Measurements from ENCODE around the gene THY1. TPM values are rescaled to one million over a fixed set of nuclear protein-coding genes. Genes with fewer than 3 reads are reported as not detected.

THY1 gene
- total RNA-seq, 3 donors from 2014 or later = 2.8 to 32.5 (median 28.3) TPM

DNA sequence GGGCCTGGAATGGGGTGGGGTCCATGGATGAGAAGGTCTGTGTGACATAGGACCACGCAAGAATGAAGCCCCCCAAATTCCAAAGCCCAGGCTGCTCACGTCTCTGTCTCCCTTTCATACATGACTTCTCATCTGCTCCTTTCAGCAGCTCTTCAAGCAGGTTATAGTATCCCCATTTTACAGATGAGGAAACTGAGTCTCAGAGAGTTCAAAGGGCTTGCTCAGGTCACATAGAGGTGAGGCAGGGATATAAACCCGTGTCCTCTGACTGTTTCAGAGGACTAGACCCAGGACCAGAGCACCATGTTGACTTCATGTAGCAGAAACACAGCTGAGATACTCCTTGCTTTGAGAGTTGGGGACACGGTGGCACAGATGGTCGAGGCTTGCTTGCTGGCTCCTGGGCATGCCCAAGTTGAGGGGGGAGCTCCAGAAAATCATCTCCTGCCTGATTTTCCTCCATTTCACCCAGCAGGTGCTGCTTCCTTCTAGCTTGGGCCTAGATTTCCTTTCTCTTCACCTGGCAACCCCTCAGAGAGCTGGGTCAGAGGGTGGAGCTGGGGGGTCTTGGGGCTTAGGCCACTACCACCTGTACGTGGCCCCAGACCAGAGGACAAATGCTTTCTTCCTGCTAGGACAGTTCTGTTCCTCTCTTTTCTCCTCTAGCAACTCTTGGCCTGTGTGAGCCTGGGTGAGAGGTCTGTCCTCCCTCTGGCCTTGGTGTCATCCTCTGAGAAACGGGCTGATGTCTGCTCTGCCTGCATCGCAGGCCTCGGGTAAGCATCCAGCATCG, 24.1 kb upstream of the THY1 start:
- H3K9me3 ChIP-seq = no peaks in the 10 kb centered on the region
- ATAC-seq (no peak), DNase-seq (no peak)
- no peaks in the 10 kb centered on the region for H3K36me3 ChIP-seq (ENCODE audit: low read depth)
- TF ChIP-seq CTCF (IDR thresholded peaks at IDR 0.05) = no peak
- intact Hi-C loops (cut with DNase I, micrococcal nuclease) = no loop called here
- no peak overlapping the region for H3K4me3 ChIP-seq
- no peaks in the 10 kb centered on the region for H3K4me1 ChIP-seq (ENCODE audit: low read depth)

GRCh38 chr11:119446434-119446833, 23.5 kb upstream of the THY1 start:
- ATAC-seq (no peak), DNase-seq (no peak)
- H3K4me1 ChIP-seq (ENCODE audit: low read depth) = no peaks in the 10 kb centered on the region
- intact Hi-C loops (cut with DNase I, micrococcal nuclease) = no loop called here
- H3K9me3 ChIP-seq = no peaks in the 10 kb centered on the region
- H3K4me3 ChIP-seq = no peak overlapping the region
- TF ChIP-seq CTCF (IDR thresholded peaks at IDR 0.05) = no peak
- H3K36me3 ChIP-seq (ENCODE audit: low read depth) = no peaks in the 10 kb centered on the region

GRCh38 chr11:119445850-119446249, 22.9 kb upstream of the THY1 start:
- no peaks in the 10 kb centered on the region for H3K36me3 ChIP-seq (ENCODE audit: low read depth)
- no peaks in the 10 kb centered on the region for H3K9me3 ChIP-seq
- H3K4me1 ChIP-seq (ENCODE audit: low read depth) = no peaks in the 10 kb centered on the region
- TF ChIP-seq CTCF (IDR thresholded peaks at IDR 0.05) = no peak
- intact Hi-C loops (cut with DNase I, micrococcal nuclease) = no loop called here
- H3K4me3 ChIP-seq = no peak overlapping the region
- ATAC-seq = no peak
- DNase-seq = no peak

DNA sequence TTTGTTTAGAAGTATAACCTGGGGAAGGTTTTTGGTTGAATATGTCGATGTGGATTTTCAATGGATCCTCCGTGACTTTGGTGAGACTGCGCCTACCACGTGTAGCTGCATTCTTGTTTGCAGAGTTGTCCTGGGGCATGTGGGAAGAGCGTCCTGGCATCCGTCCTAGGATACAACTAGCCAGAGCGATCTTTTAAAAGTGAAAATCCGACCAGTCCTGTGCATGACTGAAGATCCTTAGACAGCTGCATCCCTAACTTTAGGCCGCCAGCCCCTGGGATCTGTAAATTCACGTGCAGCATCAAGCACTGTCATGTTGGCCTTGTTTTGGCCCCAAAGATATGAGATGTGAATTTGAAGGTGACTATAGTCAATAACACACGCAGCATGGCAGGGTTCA, 22.4 kb upstream of the THY1 start:
- intact Hi-C loops (cut with DNase I, micrococcal nuclease) = no loop called here
- TF ChIP-seq CTCF (IDR thresholded peaks at IDR 0.05) = no peak
- no peak for DNase-seq
- ATAC-seq = no peak
- no peaks in the 10 kb centered on the region for H3K36me3 ChIP-seq (ENCODE audit: low read depth)
- H3K4me1 ChIP-seq (ENCODE audit: low read depth) = no peaks in the 10 kb centered on the region
- H3K9me3 ChIP-seq = no peaks in the 10 kb centered on the region
- no peak overlapping the region for H3K4me3 ChIP-seq

GRCh38 chr11:119441898-119442243, 18.9 kb upstream of the THY1 start:
- no peak overlapping the region for H3K4me3 ChIP-seq
- intact Hi-C loops (cut with DNase I, micrococcal nuclease) = no loop called here
- ATAC-seq = no peak

More at GRCh38 chr11:119441898-119442243, 18.9 kb upstream of the THY1 start:
- H3K9me3 ChIP-seq = no peaks in the 10 kb centered on the region
- no peaks in the 10 kb centered on the region for H3K36me3 ChIP-seq (ENCODE audit: low read depth)
- H3K4me1 ChIP-seq (ENCODE audit: low read depth) = no peaks in the 10 kb centered on the region
- TF ChIP-seq CTCF (IDR thresholded peaks at IDR 0.05) = no peak
- DNase-seq = no peak
